Progenitor cell of endocrine pancreas (in vitro differentiated cells): ENCODE data around the gene SSNA1. TPM values are rescaled to one million over a fixed set of nuclear protein-coding genes. Genes with fewer than 3 reads are reported as not detected.

Experiments
- DNase-seq: peaks from one replicate; pipeline ENCODE4 v3.0.0; 2021; ENCODE audit warnings: low spot score; ENCODE audit not compliant: unreplicated experiment
- H3K27ac Mint-ChIP-seq: 2 replicates; pipeline ENCODE4 v1.8.0; 2021; ENCODE audit warnings: mild to moderate bottlenecking, moderate library complexity, mixed read lengths
- H3K27me3 Mint-ChIP-seq: 2 replicates; pipeline ENCODE4 v1.8.0; 2021; ENCODE audit warnings: mixed read lengths
- H3K36me3 Mint-ChIP-seq: 2 replicates; pipeline ENCODE4 v1.8.0; 2022; ENCODE audit warnings: mixed read lengths; ENCODE audit not compliant: insufficient read depth
- H3K4me1 Mint-ChIP-seq: 2 replicates; pipeline ENCODE4 v1.8.0; 2021; ENCODE audit warnings: low read depth, mixed read lengths
- H3K4me3 Mint-ChIP-seq: 2 replicates; pipeline ENCODE4 v1.8.0; 2021; ENCODE audit warnings: low read depth, mild to moderate bottlenecking, moderate library complexity, mixed read lengths
- H3K9me3 Mint-ChIP-seq: 2 replicates; pipeline ENCODE4 v1.8.0; 2021; ENCODE audit warnings: low read depth, mixed read lengths
- CTCF ChIP-seq: fragments of 200-600 bp; sonication (generic); IDR thresholded peaks from one replicate; pipeline ENCODE4 v1.5.0; 2021; ENCODE audit warnings: antibody characterized with exemption, mild to moderate bottlenecking; ENCODE audit not compliant: unreplicated experiment
- total RNA-seq: library from RNA; stranded (reverse); gene quantifications from 2 replicates; pipeline ENCODE4 v1.2.1, GENCODE V29; 2021

Gene SSNA1
- total RNA-seq, 1 donor from 2014 or later: 52.5 TPM

GRCh38 chr9:137214620-137215019 is 26.1 kb downstream of the SSNA1 start:
- Mint-ChIP-seq H3K36me3 (peaks cover 4% of the 10 kb centered on the region), H3K4me3 (no peak overlapping the region), H3K9me3 (no peaks in the 10 kb centered on the region), H3K27me3 (no peaks in the 10 kb centered on the region), H3K27ac (no peak overlapping the region), H3K4me1 (peaks cover 10% of the 10 kb centered on the region)
- no peak for DNase-seq
- TF ChIP-seq CTCF: no peak

GRCh38 chr9:137215196-137215986 is 26.9 kb downstream of the SSNA1 start:
- Mint-ChIP-seq H3K9me3 (no peaks in the 10 kb centered on the region), H3K4me1 (peaks cover 10% of the 10 kb centered on the region), H3K27ac (no peak overlapping the region), H3K36me3 (peaks cover 4% of the 10 kb centered on the region), H3K4me3 (no peak overlapping the region), H3K27me3 (no peaks in the 10 kb centered on the region)
- no peak for DNase-seq
- no peak for TF ChIP-seq CTCF

GRCh38 chr9:137216188-137216965 is 27.9 kb downstream of the SSNA1 start:
- H3K27ac Mint-ChIP-seq: no peak overlapping the region
- H3K27me3 Mint-ChIP-seq: no peaks in the 10 kb centered on the region
- DNase-seq: no peak
- no peak for TF ChIP-seq CTCF
- no peak overlapping the region for H3K4me3 Mint-ChIP-seq
- H3K36me3 Mint-ChIP-seq: peaks cover 3% of the 10 kb centered on the region
- peaks cover 10% of the 10 kb centered on the region for H3K4me1 Mint-ChIP-seq
- H3K9me3 Mint-ChIP-seq: no peaks in the 10 kb centered on the region

- peaks cover 10% of the 10 kb centered on the region for H3K4me1 Mint-ChIP-seq
- no peak overlapping the region for H3K4me3 Mint-ChIP-seq
- H3K9me3 Mint-ChIP-seq: no peaks in the 10 kb centered on the region
- no peaks in the 10 kb centered on the region for H3K27me3 Mint-ChIP-seq
- H3K36me3 Mint-ChIP-seq: peaks cover 3% of the 10 kb centered on the region
- no peak for TF ChIP-seq CTCF
- no peak overlapping the region for H3K27ac Mint-ChIP-seq
- no peak for DNase-seq
Observed at GRCh38 chr9:137217276-137218211, 29.1 kb downstream of the SSNA1 start.
